Neural crest cell (in vitro differentiated cells): ENCODE measurements around the gene MEGF11. TPM values are rescaled to one million over a fixed set of nuclear protein-coding genes. Genes with fewer than 3 reads are reported as not detected.
"Not testable (repeated sequence)": the region's sequence is repeated elsewhere in the genome, so short reads cannot be mapped to it uniquely, and the experiment has no call there.

ENCODE experiments used
- DNase-seq: peaks from one replicate; pipeline ENCODE4 v3.0.0; 2021; ENCODE audit warnings: low read depth, mixed read lengths, low spot score
- H3K27ac Mint-ChIP-seq: one replicate; pipeline ENCODE4 v1.8.0; 2021; ENCODE audit warnings: mild to moderate bottlenecking, mixed read lengths; ENCODE audit not compliant: unreplicated experiment
- H3K27me3 Mint-ChIP-seq: 2 replicates; pipeline ENCODE4 v1.8.0; 2021; ENCODE audit warnings: low read depth, mild to moderate bottlenecking, mixed read lengths
- H3K36me3 Mint-ChIP-seq: 2 replicates; pipeline ENCODE4 v1.8.0; 2021; ENCODE audit warnings: low read depth, mild to moderate bottlenecking, mixed read lengths
- H3K4me1 Mint-ChIP-seq: 2 replicates; pipeline ENCODE4 v1.8.0; 2021; ENCODE audit warnings: mixed read lengths
- H3K4me3 Mint-ChIP-seq: one replicate; pipeline ENCODE4 v1.8.0; 2021; ENCODE audit warnings: mild to moderate bottlenecking, mixed read lengths
- H3K9me3 Mint-ChIP-seq: 2 replicates; pipeline ENCODE4 v1.8.0; 2021; ENCODE audit warnings: mixed read lengths
- total RNA-seq: library from RNA; stranded (reverse); gene quantifications from 2 replicates; pipeline ENCODE4 v1.2.1, GENCODE V29; 2021
- TF ChIP-seq, protein P1 (sequence below): fragments of 200-600 bp; sonication (generic); conservative IDR thresholded peaks from 2 replicates; pipeline ENCODE4 v1.5.0; 2021; ENCODE audit warnings: antibody characterized with exemption, mild to moderate bottlenecking

MEGF11 gene
- total RNA-seq, 1 donor from 2014 or later = 0.49 TPM

DNA sequence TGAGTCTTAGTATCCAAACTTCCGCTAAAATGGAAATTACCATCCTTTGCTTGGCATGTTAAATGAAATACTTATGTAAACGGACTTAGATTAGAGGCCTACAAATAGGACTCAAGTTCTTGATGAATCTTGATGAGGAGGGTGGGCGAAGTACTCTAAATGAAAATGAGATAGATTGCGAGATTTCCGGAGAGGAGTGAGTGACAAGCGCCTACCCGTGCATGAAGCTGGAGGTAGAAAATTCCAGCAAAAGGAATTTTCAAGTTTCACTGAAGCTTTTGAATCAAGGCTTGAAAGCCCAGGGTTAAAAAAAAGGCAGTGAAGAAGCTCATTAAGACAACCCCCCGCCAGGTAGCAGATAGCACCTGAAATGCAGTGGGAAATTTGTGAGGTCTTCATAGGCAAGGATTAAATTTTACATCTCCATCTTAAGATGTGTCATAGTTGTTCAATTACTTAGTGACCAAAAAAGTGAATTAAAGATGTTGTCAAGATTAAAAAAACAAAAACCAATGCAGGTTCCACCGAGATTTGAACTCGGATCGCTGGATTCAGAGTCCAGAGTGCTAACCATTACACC, 384.9 kb downstream of the MEGF11 start:
- peak overlapping the region; percentile 96 for H3K27ac Mint-ChIP-seq
- no peaks in the 10 kb centered on the region for H3K9me3 Mint-ChIP-seq
- peaks cover 30% of the 10 kb centered on the region for H3K4me1 Mint-ChIP-seq
- peak overlapping the region; percentile 99 for H3K4me3 Mint-ChIP-seq
- H3K36me3 Mint-ChIP-seq = peaks cover 3% of the 10 kb centered on the region
- no peak for DNase-seq
- peaks cover 14% of the 10 kb centered on the region for H3K27me3 Mint-ChIP-seq
- TF ChIP-seq, protein P1, sequence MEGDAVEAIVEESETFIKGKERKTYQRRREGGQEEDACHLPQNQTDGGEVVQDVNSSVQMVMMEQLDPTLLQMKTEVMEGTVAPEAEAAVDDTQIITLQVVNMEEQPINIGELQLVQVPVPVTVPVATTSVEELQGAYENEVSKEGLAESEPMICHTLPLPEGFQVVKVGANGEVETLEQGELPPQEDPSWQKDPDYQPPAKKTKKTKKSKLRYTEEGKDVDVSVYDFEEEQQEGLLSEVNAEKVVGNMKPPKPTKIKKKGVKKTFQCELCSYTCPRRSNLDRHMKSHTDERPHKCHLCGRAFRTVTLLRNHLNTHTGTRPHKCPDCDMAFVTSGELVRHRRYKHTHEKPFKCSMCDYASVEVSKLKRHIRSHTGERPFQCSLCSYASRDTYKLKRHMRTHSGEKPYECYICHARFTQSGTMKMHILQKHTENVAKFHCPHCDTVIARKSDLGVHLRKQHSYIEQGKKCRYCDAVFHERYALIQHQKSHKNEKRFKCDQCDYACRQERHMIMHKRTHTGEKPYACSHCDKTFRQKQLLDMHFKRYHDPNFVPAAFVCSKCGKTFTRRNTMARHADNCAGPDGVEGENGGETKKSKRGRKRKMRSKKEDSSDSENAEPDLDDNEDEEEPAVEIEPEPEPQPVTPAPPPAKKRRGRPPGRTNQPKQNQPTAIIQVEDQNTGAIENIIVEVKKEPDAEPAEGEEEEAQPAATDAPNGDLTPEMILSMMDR = no peak

- Mint-ChIP-seq H3K4me3 (peak overlapping the region; percentile 99), H3K27me3 (peaks cover 14% of the 10 kb centered on the region), H3K4me1 (peaks cover 28% of the 10 kb centered on the region)
- H3K36me3 Mint-ChIP-seq, DNase-seq, H3K9me3 Mint-ChIP-seq, H3K27ac Mint-ChIP-seq: not testable (repeated sequence)
Observed at GRCh38 chr15:65867933-65868332, 385.6 kb downstream of the MEGF11 start.

DNA sequence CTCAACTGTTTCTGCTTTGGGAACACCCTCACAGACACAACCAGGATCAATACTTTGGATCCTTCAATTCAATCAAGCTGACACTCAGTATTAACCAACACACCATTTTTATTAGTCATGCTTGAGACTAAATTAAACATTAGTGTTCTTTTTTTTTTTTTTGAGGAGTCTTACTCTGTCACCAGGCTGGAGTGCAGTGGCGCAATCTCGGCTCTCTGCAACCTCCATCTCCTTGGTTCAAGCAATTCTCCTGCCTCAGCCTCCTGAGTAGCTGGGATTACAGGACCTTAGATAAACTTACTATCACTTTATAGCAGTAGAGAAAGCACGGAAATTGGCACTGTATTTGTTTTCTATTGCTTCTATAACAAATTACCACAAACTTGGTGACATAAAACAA, 386.3 kb downstream of the MEGF11 start:
- peaks cover 3% of the 10 kb centered on the region for H3K36me3 Mint-ChIP-seq
- no peak for DNase-seq
- H3K4me3 Mint-ChIP-seq = peak overlapping the region; percentile 50
- no peak overlapping the region for H3K27ac Mint-ChIP-seq
- no peaks in the 10 kb centered on the region for H3K9me3 Mint-ChIP-seq
- TF ChIP-seq, protein P1 = no peak
- peaks cover 14% of the 10 kb centered on the region for H3K27me3 Mint-ChIP-seq
- peaks cover 29% of the 10 kb centered on the region for H3K4me1 Mint-ChIP-seq

- H3K27ac Mint-ChIP-seq = no peak overlapping the region
- no peak overlapping the region for H3K4me3 Mint-ChIP-seq
- no peaks in the 10 kb centered on the region for H3K9me3 Mint-ChIP-seq
- no peaks in the 10 kb centered on the region for H3K36me3 Mint-ChIP-seq
- TF ChIP-seq, protein P1 = no peak
- H3K4me1 Mint-ChIP-seq = peaks cover 5% of the 10 kb centered on the region
- no peak for DNase-seq
- peaks cover 14% of the 10 kb centered on the region for H3K27me3 Mint-ChIP-seq
Observed at GRCh38 chr15:65863106-65863505, 390.4 kb downstream of the MEGF11 start.

DNA sequence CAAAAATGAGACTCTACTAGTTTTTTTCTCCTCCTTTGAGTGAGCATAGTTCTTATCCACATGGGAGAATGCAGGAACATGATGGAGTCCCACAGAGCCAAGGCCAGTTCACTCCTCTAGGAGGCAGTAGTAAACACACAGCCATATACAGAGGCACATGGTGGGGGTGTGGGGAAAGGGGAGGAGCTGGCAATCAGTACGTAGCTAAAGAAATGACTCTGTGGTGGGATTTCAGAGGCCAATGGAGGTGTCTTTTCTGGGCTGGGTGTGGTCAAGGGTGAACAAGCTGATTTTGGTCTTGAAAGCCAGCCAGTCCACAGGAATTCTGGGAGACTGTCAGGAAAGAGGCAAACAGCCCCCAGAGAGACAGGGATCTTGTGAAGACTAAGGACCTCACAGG, 390.9 kb downstream of the MEGF11 start:
- Mint-ChIP-seq H3K27me3 (peaks cover 14% of the 10 kb centered on the region), H3K36me3 (no peaks in the 10 kb centered on the region), H3K27ac (no peak overlapping the region), H3K9me3 (no peaks in the 10 kb centered on the region), H3K4me1 (peaks cover 5% of the 10 kb centered on the region), H3K4me3 (peak overlapping the region; percentile 28)
- TF ChIP-seq, protein P1 = peak; percentile 60
- peak; percentile 42 for DNase-seq

DNA sequence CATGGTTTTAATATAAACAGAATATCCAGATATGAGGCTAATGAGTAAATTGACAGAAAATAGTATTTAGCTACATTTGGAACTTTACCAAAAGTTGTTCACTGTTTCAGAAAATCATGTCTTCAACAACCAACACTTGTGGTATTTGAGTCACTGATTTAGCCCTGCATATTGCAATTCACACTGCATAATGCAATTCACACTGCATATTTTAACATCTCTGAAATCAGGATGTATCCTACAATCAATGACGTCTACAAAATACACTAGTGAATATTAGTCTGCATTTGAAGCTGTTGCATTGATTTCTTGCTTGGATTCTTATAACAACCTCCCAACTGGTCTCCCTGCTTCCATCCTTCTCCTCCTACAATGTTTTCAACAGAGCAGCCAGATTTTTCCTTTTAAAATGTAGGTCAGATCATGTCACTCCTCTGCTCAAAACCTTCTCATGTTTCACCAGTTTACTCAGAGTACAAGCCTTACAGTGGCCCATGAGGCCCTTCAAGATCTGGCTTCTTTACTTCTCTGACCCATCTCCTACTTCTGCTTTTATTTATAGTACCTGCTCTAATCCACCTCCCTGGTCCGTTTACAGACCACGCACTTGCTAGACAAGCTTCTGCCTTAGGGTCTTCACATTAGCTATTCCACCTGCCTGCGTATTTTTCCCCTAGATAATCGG, 395.7 kb downstream of the MEGF11 start:
- TF ChIP-seq, protein P1 = no peak
- Mint-ChIP-seq H3K4me3 (no peak overlapping the region), H3K4me1 (peaks cover 5% of the 10 kb centered on the region), H3K36me3 (no peaks in the 10 kb centered on the region), H3K27ac (no peak overlapping the region), H3K9me3 (no peaks in the 10 kb centered on the region), H3K27me3 (peaks cover 16% of the 10 kb centered on the region)
- DNase-seq = no peak
